Sigmoid colon (tissue), 7 donors: ENCODE measurements around the gene UGT2B7. TPM values are rescaled to one million over a fixed set of nuclear protein-coding genes. Genes with fewer than 3 reads are reported as not detected.
"Not testable (repeated sequence)": the region's sequence is repeated elsewhere in the genome, so short reads cannot be mapped to it uniquely, and the experiment has no call there.

Source experiments
- DNase-seq: peaks from one replicate; pipeline ENCODE4 v3.0.0-alpha.2; 2019
- H3K27ac ChIP-seq, 4 donors: fragments of 200-600 bp; sonication (generic); one replicate each; pipeline ENCODE4 v1.5.1; 2016 to 2019; ENCODE audit warnings: mild to moderate bottlenecking in 1 of 4
- H3K27me3 ChIP-seq, 3 donors: fragments of 200-600 bp; sonication (generic); one replicate each; pipeline ENCODE4 v1.5.1; 2019; ENCODE audit warnings: mild to moderate bottlenecking in 1 of 3
- H3K36me3 ChIP-seq, 4 donors: fragments of 200-600 bp; sonication (generic); one replicate each; pipeline ENCODE4 v1.5.1; 2016 to 2019
- H3K4me1 ChIP-seq, 4 donors: fragments of 200-600 bp; sonication (generic); one replicate each; pipeline ENCODE4 v1.5.1; 2017 to 2019
- H3K4me3 ChIP-seq, 4 donors: fragments of 200-600 bp; sonication (generic); one replicate each; pipeline ENCODE4 v1.5.1; 2017 to 2019; ENCODE audit warnings: mild to moderate bottlenecking in 2 of 4, moderate library complexity in 1 of 4
- H3K9me3 ChIP-seq, 4 donors: fragments of 200-600 bp in 3 of 4; sonication (generic) in 3 of 4; one replicate each; pipeline versions ENCODE4 v1.5.1 to v1.6.1; 2013 to 2019
- CTCF ChIP-seq, 4 experiments: fragments of 450-650 bp in 3 of 4; fragments of 200-600 bp in 1 of 4; IDR thresholded peaks; one replicate each; pipeline ENCODE4 v1.5.1; 2016 to 2019; ENCODE audit warnings: antibody characterized with exemption in 4 of 4, mild to moderate bottlenecking in 3 of 4, moderate library complexity in 2 of 4
- EP300 ChIP-seq, 4 donors: sonication (generic); formaldehyde crosslinking; IDR thresholded peaks; one replicate each; pipeline ENCODE4 v1.6.1; 2017; ENCODE audit warnings: antibody characterized with exemption in 4 of 4
- POLR2A ChIP-seq, 2 donors: fragments of 450-650 bp; IDR thresholded peaks; one replicate each; pipeline ENCODE4 v1.6.1; 2016; ENCODE audit warnings: antibody characterized with exemption in 2 of 2, mild to moderate bottlenecking in 2 of 2, moderate library complexity in 2 of 2
- POLR2AphosphoS5 ChIP-seq, 4 donors: sonication (generic); formaldehyde crosslinking; IDR thresholded peaks; one replicate each; pipeline ENCODE4 v1.6.1; 2017; ENCODE audit warnings: antibody characterized with exemption in 4 of 4
- WGBS, 2 donors: extraction: QIAGEN DNeasy Blood & Tissue Kit; methylation state at CpG; one replicate each; pipeline ENCODE4 v1.1.7; 2013; 5-methylcytosine and 5-hydroxymethylcytosine counted together
- intact Hi-C: fragments of 100-400 bp; cut with DNase I; formaldehyde crosslinking; loops from one replicate; pipeline ENCODE4 v1.15.1; 2023
- polyA plus RNA-seq, 3 donors: library from polyadenylated mRNA; stranded (reverse); fragments of 200-250 nt; gene quantifications; one replicate each; pipeline ENCODE4 v1.2.3, GENCODE V29; 2013
- total RNA-seq, 4 donors: library from RNA; depleted of rRNA; stranded (reverse); fragments of >200 nt; gene quantifications; one replicate each; pipeline ENCODE4 v1.1.0, GENCODE V29; 2016
- donor health status: healthy with polysubstance abuse.
- donor health status: Bipolar disorder and iron deficiency.
- donor health status: healthy.

The UGT2B7 gene
- total RNA-seq (not detected), polyA plus RNA-seq (1 to 10 TPM; 1.6 to 2.5 (median 2.4) TPM)

- Histone ChIP-seq H3K27ac (no peak within 1 kb of the TSS), H3K4me1 (no peaks in the 10 kb centered on the region), H3K36me3 (no peaks in the 10 kb centered on the region), H3K9me3 (no peaks in the 10 kb centered on the region), H3K4me3 (no peak within 1 kb of the TSS), H3K27me3 (no peaks in the 10 kb centered on the region)
- TF ChIP-seq CTCF (IDR thresholded peaks at IDR 0.05): no peak
- no peak for TF ChIP-seq POLR2A (IDR thresholded peaks at IDR 0.05)
- TF ChIP-seq POLR2AphosphoS5 (IDR thresholded peaks at IDR 0.05): no peak
- no peak for TF ChIP-seq EP300 (IDR thresholded peaks at IDR 0.05)
- no peak for DNase-seq
- intact Hi-C loops: no loop called here
These were observed at the start of gene UGT2B7 for GRCh38 chr4:69096111-69096656. TSS of gene UGT2B7 (plus strand) at chr4:69096474. CDS start at chr4:69096521, 47 bp downstream.

GRCh38 chr4:69049860-69050259 is 46.4 kb upstream of the UGT2B7 start:
- no peaks in the 10 kb centered on the region for H3K27me3 ChIP-seq
- TF ChIP-seq POLR2A (IDR thresholded peaks at IDR 0.05): no peak
- no peak for TF ChIP-seq CTCF (IDR thresholded peaks at IDR 0.05)
- TF ChIP-seq POLR2AphosphoS5 (IDR thresholded peaks at IDR 0.05): no peak
- no peak for TF ChIP-seq EP300 (IDR thresholded peaks at IDR 0.05)
- no peak for DNase-seq
- H3K4me1 ChIP-seq: no peaks in the 10 kb centered on the region
- H3K36me3 ChIP-seq: no peaks in the 10 kb centered on the region
- no peaks in the 10 kb centered on the region for H3K9me3 ChIP-seq
- intact Hi-C loops: no loop called here
- H3K27ac ChIP-seq: no peak overlapping the region
- no peak overlapping the region for H3K4me3 ChIP-seq

GRCh38 chr4:69050853-69051575 is 45.3 kb upstream of the UGT2B7 start:
- H3K4me1 ChIP-seq, intact Hi-C loops, H3K4me3 ChIP-seq, DNase-seq, H3K27ac ChIP-seq, H3K36me3 ChIP-seq, H3K27me3 ChIP-seq, H3K9me3 ChIP-seq: not testable (repeated sequence)
- 76 to 77% methylated on average over 12 of the region's 12 CpGs for WGBS, 2 donors

GRCh38 chr4:69051576-69051943 is 44.7 kb upstream of the UGT2B7 start:
- Histone ChIP-seq H3K4me1 (no peaks in the 10 kb centered on the region), H3K9me3 (no peaks in the 10 kb centered on the region), H3K27ac (no peak overlapping the region), H3K36me3 (no peaks in the 10 kb centered on the region), H3K4me3 (no peak overlapping the region), H3K27me3 (no peaks in the 10 kb centered on the region)
- WGBS, 2 donors: 90 to 91% methylated on average over 4 of the region's 4 CpGs
- DNase-seq: no peak
- intact Hi-C loops: no loop called here
- TF ChIP-seq EP300 (IDR thresholded peaks at IDR 0.05) (no peak), POLR2AphosphoS5 (IDR thresholded peaks at IDR 0.05) (no peak), POLR2A (IDR thresholded peaks at IDR 0.05) (no peak), CTCF (IDR thresholded peaks at IDR 0.05) (no peak)

- H3K27ac ChIP-seq, DNase-seq, H3K4me1 ChIP-seq, H3K27me3 ChIP-seq, H3K36me3 ChIP-seq, intact Hi-C loops, H3K4me3 ChIP-seq, H3K9me3 ChIP-seq: not testable (repeated sequence)
- 87 to 92% methylated on average over 7 of the region's 7 CpGs for WGBS, 2 donors
These were observed 42.9 kb upstream of the UGT2B7 start for GRCh38 chr4:69053309-69053885.

GRCh38 chr4:69054033-69054432 is 42.2 kb upstream of the UGT2B7 start:
- H3K9me3 ChIP-seq, H3K27ac ChIP-seq, H3K27me3 ChIP-seq, H3K4me3 ChIP-seq, H3K4me1 ChIP-seq, H3K36me3 ChIP-seq, intact Hi-C loops, DNase-seq: not testable (repeated sequence)
- WGBS, 2 donors: 88 to 90% methylated on average over 1 of the region's 1 CpG
